ENCODE measurements around the gene DNAJC5G.

The DNAJC5G gene
- 0 reads per million in 2 donors for total RNA-seq

GRCh38 chr2:27275211-27276150, at the start of gene DNAJC5G:
TSS of gene DNAJC5G (plus strand) at chr2:27275433. CDS start at chr2:27276729, 1,296 bp downstream.
- DNase-seq: no peak

- DNase-seq: no peak
Observed at GRCh38 chr2:27225526-27225925, 49.7 kb upstream of the DNAJC5G start.

GRCh38 chr2:27227501-27227900, 47.7 kb upstream of the DNAJC5G start:
- DNase-seq: no peak

- no peak for DNase-seq
Observed at GRCh38 chr2:27231921-27232320, 43.3 kb upstream of the DNAJC5G start.

- no peak for DNase-seq
Observed at GRCh38 chr2:27233341-27233740, 41.9 kb upstream of the DNAJC5G start.

- no peak for DNase-seq
Observed at GRCh38 chr2:27236136-27236535, 39.1 kb upstream of the DNAJC5G start.

- DNase-seq: no peak
Observed at GRCh38 chr2:27236626-27237025, 38.6 kb upstream of the DNAJC5G start.

GRCh38 chr2:27237341-27237945, 37.8 kb upstream of the DNAJC5G start:
- DNase-seq: no peak

GRCh38 chr2:27238976-27239375, 36.3 kb upstream of the DNAJC5G start:
- no peak for DNase-seq

- no peak for DNase-seq
Observed at GRCh38 chr2:27240406-27240805, 34.8 kb upstream of the DNAJC5G start.

- DNase-seq: no peak
Observed at GRCh38 chr2:27241761-27242613, 33.2 kb upstream of the DNAJC5G start.

- no peak for DNase-seq
Observed at GRCh38 chr2:27242614-27242951, 32.6 kb upstream of the DNAJC5G start.

- no peak for DNase-seq
Observed at GRCh38 chr2:27243391-27244130, 31.7 kb upstream of the DNAJC5G start.

- DNase-seq: no peak
Observed at GRCh38 chr2:27245116-27245515, 30.1 kb upstream of the DNAJC5G start.

- DNase-seq: no peak
Observed at GRCh38 chr2:27245626-27246025, 29.6 kb upstream of the DNAJC5G start.

- DNase-seq: no peak
Observed at GRCh38 chr2:27247893-27248292, 27.3 kb upstream of the DNAJC5G start.

GRCh38 chr2:27249159-27249890, 25.9 kb upstream of the DNAJC5G start:
- no peak for DNase-seq

GRCh38 chr2:27249891-27250651, 25.2 kb upstream of the DNAJC5G start:
- no peak for DNase-seq

GRCh38 chr2:27250652-27251379, 24.4 kb upstream of the DNAJC5G start:
- no peak for DNase-seq

- DNase-seq: no peak
Observed at GRCh38 chr2:27251766-27252165, 23.5 kb upstream of the DNAJC5G start.

Data from activated gamma-delta T cell (primary cell).